HEK293 (cell line): ENCODE results near the gene PIK3C2B.

ENCODE experiments used
- GLIS1 ChIP-seq: fragments of 450-650 bp; formaldehyde crosslinking; IDR thresholded peaks from 2 replicates; pipeline ENCODE4 v1.5.1; 2016; ENCODE audit warnings: missing biosample characterization, missing genetic modification characterization
- GLIS2 ChIP-seq: fragments of 450-650 bp; formaldehyde crosslinking; IDR thresholded peaks from 2 replicates; pipeline ENCODE4 v1.5.1; 2016; ENCODE audit warnings: missing biosample characterization, missing genetic modification characterization
- OSR2 ChIP-seq: fragments of 450-650 bp; formaldehyde crosslinking; IDR thresholded peaks from 2 replicates; pipeline ENCODE4 v1.5.1; 2016; ENCODE audit warnings: missing biosample characterization, missing genetic modification characterization
- ZFHX2 ChIP-seq: fragments of 450-650 bp; formaldehyde crosslinking; conservative IDR thresholded peaks from 2 replicates; pipeline ENCODE4 v1.5.1; 2016; ENCODE audit warnings: missing biosample characterization, missing genetic modification characterization
- ZNF157 ChIP-seq: fragments of 450-650 bp; formaldehyde crosslinking; IDR thresholded peaks from 2 replicates; pipeline ENCODE4 v1.5.1; 2016; ENCODE audit warnings: missing biosample characterization, missing genetic modification characterization
- ZNF174 ChIP-seq: fragments of 450-650 bp; formaldehyde crosslinking; IDR thresholded peaks from 2 replicates; pipeline ENCODE4 v1.5.0; 2017; ENCODE audit warnings: missing biosample characterization, mild to moderate bottlenecking, missing genetic modification characterization
- ZNF175 ChIP-seq: fragments of 450-650 bp; formaldehyde crosslinking; IDR thresholded peaks from 2 replicates; pipeline ENCODE4 v1.5.1; 2016; ENCODE audit warnings: missing biosample characterization, missing genetic modification characterization
- ZNF221 ChIP-seq: fragments of 450-650 bp; formaldehyde crosslinking; IDR thresholded peaks from 2 replicates; pipeline ENCODE4 v1.5.1; 2017; ENCODE audit warnings: missing biosample characterization, missing genetic modification characterization, borderline replicate concordance
- ZNF223 ChIP-seq: fragments of 450-650 bp; formaldehyde crosslinking; IDR thresholded peaks from 2 replicates; pipeline ENCODE4 v1.5.1; 2016; ENCODE audit warnings: missing biosample characterization, missing genetic modification characterization
- ZNF354C ChIP-seq: fragments of 450-650 bp; formaldehyde crosslinking; IDR thresholded peaks from 2 replicates; pipeline ENCODE4 v1.5.1; 2016; ENCODE audit warnings: missing biosample characterization, missing genetic modification characterization, low read depth, borderline replicate concordance
- ZNF394 ChIP-seq: fragments of 450-650 bp; formaldehyde crosslinking; IDR thresholded peaks from 2 replicates; pipeline ENCODE4 v1.5.1; 2016; ENCODE audit warnings: missing biosample characterization, missing genetic modification characterization, mild to moderate bottlenecking, moderate library complexity, borderline replicate concordance
- ZNF404 ChIP-seq: fragments of 450-650 bp; formaldehyde crosslinking; IDR thresholded peaks from 2 replicates; pipeline ENCODE4 v1.5.1; 2017; ENCODE audit warnings: missing biosample characterization, missing genetic modification characterization
- ZNF423 ChIP-seq: fragments of 450-650 bp; formaldehyde crosslinking; IDR thresholded peaks from 2 replicates; pipeline ENCODE4 v1.5.1; 2016; ENCODE audit warnings: missing biosample characterization, missing genetic modification characterization
- ZNF473 ChIP-seq: fragments of 450-650 bp; formaldehyde crosslinking; IDR thresholded peaks from 2 replicates; pipeline ENCODE4 v1.5.1; 2017; ENCODE audit warnings: missing biosample characterization, missing genetic modification characterization
- ZNF529 ChIP-seq: fragments of 450-650 bp; formaldehyde crosslinking; IDR thresholded peaks from 2 replicates; pipeline ENCODE4 v1.5.1; 2017; ENCODE audit warnings: missing genetic modification characterization, missing biosample characterization; ENCODE audit not compliant: insufficient replicate concordance
- ZNF596 ChIP-seq: fragments of 450-650 bp; IDR thresholded peaks from 2 replicates; pipeline ENCODE4 v1.5.0; 2018; ENCODE audit warnings: missing biosample characterization, mild to moderate bottlenecking, missing genetic modification characterization, moderate library complexity
- ZNF610 ChIP-seq: fragments of 450-650 bp; formaldehyde crosslinking; IDR thresholded peaks from 2 replicates; pipeline ENCODE4 v1.5.1; 2016; ENCODE audit warnings: missing biosample characterization, missing genetic modification characterization, borderline replicate concordance
- ZNF777 ChIP-seq: fragments of 450-650 bp; formaldehyde crosslinking; IDR thresholded peaks from 2 replicates; pipeline ENCODE4 v1.5.1; 2017; ENCODE audit warnings: missing biosample characterization, missing genetic modification characterization, borderline replicate concordance
- ZNF792 ChIP-seq: fragments of 450-650 bp; formaldehyde crosslinking; IDR thresholded peaks from 2 replicates; pipeline ENCODE4 v1.5.1; 2016; ENCODE audit warnings: missing biosample characterization, missing genetic modification characterization
- ZXDB ChIP-seq: fragments of 450-650 bp; formaldehyde crosslinking; IDR thresholded peaks from 2 replicates; pipeline ENCODE4 v1.5.1; 2016; ENCODE audit warnings: missing biosample characterization, missing genetic modification characterization
- TF ChIP-seq, protein P1 (sequence below): fragments of 450-650 bp; formaldehyde crosslinking; IDR thresholded peaks from 2 replicates; pipeline ENCODE4 v1.5.1; 2016; ENCODE audit warnings: missing biosample characterization, missing genetic modification characterization
- TF ChIP-seq, protein P2 (sequence below): fragments of 450-650 bp; formaldehyde crosslinking; IDR thresholded peaks from 2 replicates; pipeline ENCODE4 v1.5.0; 2017; ENCODE audit warnings: missing biosample characterization, missing genetic modification characterization, borderline replicate concordance
- TF ChIP-seq, protein P3 (sequence below): fragments of 450-650 bp; formaldehyde crosslinking; IDR thresholded peaks from 2 replicates; pipeline ENCODE4 v1.5.1; 2017; ENCODE audit warnings: missing biosample characterization, missing genetic modification characterization
- TF ChIP-seq, protein P4 (sequence below): fragments of 450-650 bp; formaldehyde crosslinking; IDR thresholded peaks from 2 replicates; pipeline ENCODE4 v1.5.1; 2016; ENCODE audit warnings: missing biosample characterization, missing genetic modification characterization
- TF ChIP-seq, protein P5 (sequence below): fragments of 450-650 bp; formaldehyde crosslinking; IDR thresholded peaks from 2 replicates; pipeline ENCODE4 v1.5.1; 2017; ENCODE audit warnings: missing biosample characterization, missing genetic modification characterization
- TF ChIP-seq, protein P6 (sequence below): fragments of 450-650 bp; formaldehyde crosslinking; IDR thresholded peaks from 2 replicates; pipeline ENCODE4 v1.5.1; 2016; ENCODE audit warnings: missing biosample characterization, missing genetic modification characterization, borderline replicate concordance
- TF ChIP-seq, protein P7 (sequence below): fragments of 450-650 bp; formaldehyde crosslinking; optimal IDR thresholded peaks from 2 replicates; pipeline ENCODE3; 2016; ENCODE audit warnings: missing biosample characterization, mild to moderate bottlenecking, missing genetic modification characterization

PIK3C2B gene

DNA sequence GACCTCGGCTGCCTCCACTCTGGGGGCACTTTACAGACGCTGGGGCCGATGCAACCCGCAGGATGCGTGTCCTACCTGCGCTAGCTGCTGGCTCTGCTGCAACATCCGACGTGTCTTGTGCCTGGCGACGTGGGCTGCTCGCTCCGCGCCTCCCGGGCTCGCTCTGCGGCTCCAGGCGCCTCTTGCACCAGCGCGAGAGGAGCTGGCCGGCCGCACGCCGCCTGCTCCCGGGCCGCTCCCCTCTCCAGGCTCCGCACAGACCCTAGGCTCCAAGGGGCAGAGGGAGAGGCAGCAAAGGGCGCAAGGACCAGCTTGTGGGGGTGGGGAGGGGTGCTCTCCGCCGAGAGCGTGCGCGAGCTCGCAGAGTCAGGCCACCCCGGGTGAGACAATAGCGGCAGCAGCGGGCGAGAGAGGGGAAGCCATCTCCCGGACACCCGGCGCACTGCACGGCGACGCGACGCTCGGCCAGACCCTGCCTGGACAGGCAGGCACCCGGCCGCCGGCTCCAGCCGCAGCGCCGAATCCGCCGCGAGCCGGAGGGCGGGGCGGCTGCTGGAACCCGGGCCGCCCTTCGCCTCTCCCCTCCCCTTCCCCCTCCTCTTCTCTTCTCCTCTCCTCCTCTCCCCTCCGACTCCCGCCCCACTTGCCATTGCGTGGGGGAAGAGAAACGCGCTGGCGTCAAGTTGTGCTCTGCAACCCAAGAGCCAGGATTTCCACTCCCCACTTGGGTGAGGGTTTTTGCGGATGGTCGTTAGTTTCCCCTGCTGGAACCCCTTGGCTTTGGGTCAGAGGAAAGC lies at the start of gene PIK3C2B (continued):
- TF ChIP-seq, protein P1, sequence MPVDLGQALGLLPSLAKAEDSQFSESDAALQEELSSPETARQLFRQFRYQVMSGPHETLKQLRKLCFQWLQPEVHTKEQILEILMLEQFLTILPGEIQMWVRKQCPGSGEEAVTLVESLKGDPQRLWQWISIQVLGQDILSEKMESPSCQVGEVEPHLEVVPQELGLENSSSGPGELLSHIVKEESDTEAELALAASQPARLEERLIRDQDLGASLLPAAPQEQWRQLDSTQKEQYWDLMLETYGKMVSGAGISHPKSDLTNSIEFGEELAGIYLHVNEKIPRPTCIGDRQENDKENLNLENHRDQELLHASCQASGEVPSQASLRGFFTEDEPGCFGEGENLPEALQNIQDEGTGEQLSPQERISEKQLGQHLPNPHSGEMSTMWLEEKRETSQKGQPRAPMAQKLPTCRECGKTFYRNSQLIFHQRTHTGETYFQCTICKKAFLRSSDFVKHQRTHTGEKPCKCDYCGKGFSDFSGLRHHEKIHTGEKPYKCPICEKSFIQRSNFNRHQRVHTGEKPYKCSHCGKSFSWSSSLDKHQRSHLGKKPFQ (tag by site-specific recombination) = no peak
- TF ChIP-seq, protein P2, sequence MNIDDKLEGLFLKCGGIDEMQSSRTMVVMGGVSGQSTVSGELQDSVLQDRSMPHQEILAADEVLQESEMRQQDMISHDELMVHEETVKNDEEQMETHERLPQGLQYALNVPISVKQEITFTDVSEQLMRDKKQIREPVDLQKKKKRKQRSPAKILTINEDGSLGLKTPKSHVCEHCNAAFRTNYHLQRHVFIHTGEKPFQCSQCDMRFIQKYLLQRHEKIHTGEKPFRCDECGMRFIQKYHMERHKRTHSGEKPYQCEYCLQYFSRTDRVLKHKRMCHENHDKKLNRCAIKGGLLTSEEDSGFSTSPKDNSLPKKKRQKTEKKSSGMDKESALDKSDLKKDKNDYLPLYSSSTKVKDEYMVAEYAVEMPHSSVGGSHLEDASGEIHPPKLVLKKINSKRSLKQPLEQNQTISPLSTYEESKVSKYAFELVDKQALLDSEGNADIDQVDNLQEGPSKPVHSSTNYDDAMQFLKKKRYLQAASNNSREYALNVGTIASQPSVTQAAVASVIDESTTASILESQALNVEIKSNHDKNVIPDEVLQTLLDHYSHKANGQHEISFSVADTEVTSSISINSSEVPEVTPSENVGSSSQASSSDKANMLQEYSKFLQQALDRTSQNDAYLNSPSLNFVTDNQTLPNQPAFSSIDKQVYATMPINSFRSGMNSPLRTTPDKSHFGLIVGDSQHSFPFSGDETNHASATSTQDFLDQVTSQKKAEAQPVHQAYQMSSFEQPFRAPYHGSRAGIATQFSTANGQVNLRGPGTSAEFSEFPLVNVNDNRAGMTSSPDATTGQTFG (tag by site-specific recombination) = no peak
- TF ChIP-seq ZXDB = peak; percentile 26; the same call in 1 of the 2 replicates
- TF ChIP-seq ZNF792 (tag by site-specific recombination) = no peak
- TF ChIP-seq ZNF394 (tag by site-specific recombination) = no peak
- TF ChIP-seq ZNF596 (tag by site-specific recombination) = no peak
- peak; percentile 95 for TF ChIP-seq ZNF777 (tag by site-specific recombination)
- TF ChIP-seq ZNF157 = no peak
- TF ChIP-seq ZFHX2 (tag by site-specific recombination) = peak; percentile 92
- TF ChIP-seq ZNF423 (tag by site-specific recombination) = no peak
- TF ChIP-seq ZNF473 = no peak
- no peak for TF ChIP-seq ZNF354C (tag by site-specific recombination)
- TF ChIP-seq, protein P3, sequence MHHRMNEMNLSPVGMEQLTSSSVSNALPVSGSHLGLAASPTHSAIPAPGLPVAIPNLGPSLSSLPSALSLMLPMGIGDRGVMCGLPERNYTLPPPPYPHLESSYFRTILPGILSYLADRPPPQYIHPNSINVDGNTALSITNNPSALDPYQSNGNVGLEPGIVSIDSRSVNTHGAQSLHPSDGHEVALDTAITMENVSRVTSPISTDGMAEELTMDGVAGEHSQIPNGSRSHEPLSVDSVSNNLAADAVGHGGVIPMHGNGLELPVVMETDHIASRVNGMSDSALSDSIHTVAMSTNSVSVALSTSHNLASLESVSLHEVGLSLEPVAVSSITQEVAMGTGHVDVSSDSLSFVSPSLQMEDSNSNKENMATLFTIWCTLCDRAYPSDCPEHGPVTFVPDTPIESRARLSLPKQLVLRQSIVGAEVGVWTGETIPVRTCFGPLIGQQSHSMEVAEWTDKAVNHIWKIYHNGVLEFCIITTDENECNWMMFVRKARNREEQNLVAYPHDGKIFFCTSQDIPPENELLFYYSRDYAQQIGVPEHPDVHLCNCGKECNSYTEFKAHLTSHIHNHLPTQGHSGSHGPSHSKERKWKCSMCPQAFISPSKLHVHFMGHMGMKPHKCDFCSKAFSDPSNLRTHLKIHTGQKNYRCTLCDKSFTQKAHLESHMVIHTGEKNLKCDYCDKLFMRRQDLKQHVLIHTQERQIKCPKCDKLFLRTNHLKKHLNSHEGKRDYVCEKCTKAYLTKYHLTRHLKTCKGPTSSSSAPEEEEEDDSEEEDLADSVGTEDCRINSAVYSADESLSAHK (tag by site-specific recombination) = no peak
- no peak for TF ChIP-seq ZNF175 (tag by site-specific recombination)
- peak; percentile 73 for TF ChIP-seq GLIS1 (tag by site-specific recombination)
- TF ChIP-seq ZNF404 (tag by site-specific recombination) = no peak
- no peak; the same call in 1 of the 2 replicates for TF ChIP-seq OSR2 (tag by site-specific recombination)
- TF ChIP-seq ZNF221 (tag by site-specific recombination) = no peak
- TF ChIP-seq, protein P4, sequence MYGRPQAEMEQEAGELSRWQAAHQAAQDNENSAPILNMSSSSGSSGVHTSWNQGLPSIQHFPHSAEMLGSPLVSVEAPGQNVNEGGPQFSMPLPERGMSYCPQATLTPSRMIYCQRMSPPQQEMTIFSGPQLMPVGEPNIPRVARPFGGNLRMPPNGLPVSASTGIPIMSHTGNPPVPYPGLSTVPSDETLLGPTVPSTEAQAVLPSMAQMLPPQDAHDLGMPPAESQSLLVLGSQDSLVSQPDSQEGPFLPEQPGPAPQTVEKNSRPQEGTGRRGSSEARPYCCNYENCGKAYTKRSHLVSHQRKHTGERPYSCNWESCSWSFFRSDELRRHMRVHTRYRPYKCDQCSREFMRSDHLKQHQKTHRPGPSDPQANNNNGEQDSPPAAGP (tag by site-specific recombination) = no peak
- TF ChIP-seq ZNF529 = no peak
- TF ChIP-seq, protein P5, sequence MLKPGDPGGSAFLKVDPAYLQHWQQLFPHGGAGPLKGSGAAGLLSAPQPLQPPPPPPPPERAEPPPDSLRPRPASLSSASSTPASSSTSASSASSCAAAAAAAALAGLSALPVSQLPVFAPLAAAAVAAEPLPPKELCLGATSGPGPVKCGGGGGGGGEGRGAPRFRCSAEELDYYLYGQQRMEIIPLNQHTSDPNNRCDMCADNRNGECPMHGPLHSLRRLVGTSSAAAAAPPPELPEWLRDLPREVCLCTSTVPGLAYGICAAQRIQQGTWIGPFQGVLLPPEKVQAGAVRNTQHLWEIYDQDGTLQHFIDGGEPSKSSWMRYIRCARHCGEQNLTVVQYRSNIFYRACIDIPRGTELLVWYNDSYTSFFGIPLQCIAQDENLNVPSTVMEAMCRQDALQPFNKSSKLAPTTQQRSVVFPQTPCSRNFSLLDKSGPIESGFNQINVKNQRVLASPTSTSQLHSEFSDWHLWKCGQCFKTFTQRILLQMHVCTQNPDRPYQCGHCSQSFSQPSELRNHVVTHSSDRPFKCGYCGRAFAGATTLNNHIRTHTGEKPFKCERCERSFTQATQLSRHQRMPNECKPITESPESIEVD (tag by site-specific recombination) = no peak
- TF ChIP-seq ZNF610 (tag by site-specific recombination) = no peak
- TF ChIP-seq, protein P6, sequence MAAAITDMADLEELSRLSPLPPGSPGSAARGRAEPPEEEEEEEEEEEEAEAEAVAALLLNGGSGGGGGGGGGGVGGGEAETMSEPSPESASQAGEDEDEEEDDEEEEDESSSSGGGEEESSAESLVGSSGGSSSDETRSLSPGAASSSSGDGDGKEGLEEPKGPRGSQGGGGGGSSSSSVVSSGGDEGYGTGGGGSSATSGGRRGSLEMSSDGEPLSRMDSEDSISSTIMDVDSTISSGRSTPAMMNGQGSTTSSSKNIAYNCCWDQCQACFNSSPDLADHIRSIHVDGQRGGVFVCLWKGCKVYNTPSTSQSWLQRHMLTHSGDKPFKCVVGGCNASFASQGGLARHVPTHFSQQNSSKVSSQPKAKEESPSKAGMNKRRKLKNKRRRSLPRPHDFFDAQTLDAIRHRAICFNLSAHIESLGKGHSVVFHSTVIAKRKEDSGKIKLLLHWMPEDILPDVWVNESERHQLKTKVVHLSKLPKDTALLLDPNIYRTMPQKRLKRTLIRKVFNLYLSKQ (tag by site-specific recombination) = no peak
- TF ChIP-seq, protein P7, sequence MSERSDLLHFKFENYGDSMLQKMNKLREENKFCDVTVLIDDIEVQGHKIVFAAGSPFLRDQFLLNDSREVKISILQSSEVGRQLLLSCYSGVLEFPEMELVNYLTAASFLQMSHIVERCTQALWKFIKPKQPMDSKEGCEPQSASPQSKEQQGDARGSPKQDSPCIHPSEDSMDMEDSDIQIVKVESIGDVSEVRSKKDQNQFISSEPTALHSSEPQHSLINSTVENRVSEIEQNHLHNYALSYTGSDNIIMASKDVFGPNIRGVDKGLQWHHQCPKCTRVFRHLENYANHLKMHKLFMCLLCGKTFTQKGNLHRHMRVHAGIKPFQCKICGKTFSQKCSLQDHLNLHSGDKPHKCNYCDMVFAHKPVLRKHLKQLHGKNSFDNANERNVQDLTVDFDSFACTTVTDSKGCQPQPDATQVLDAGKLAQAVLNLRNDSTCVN (tag by site-specific recombination) = peak; percentile 97
- no peak for TF ChIP-seq ZNF223 (tag by site-specific recombination)
- TF ChIP-seq ZNF174 (tag by site-specific recombination) = no peak
- TF ChIP-seq GLIS2 (tag by site-specific recombination) = peak; percentile 81
